ENCODE results near the gene CLEC11A.

GRCh38 chr19:50705422-50706019, 17.6 kb upstream of the CLEC11A start:
- no peak for TF ChIP-seq FOXA1 (IDR thresholded peaks at IDR 0.05)
- TF ChIP-seq SP1 (IDR thresholded peaks at IDR 0.05): no peak
- TF ChIP-seq ARNT (IDR thresholded peaks at IDR 0.05): no peak
- no peak for TF ChIP-seq FOXK2 (IDR thresholded peaks at IDR 0.05)
- TF ChIP-seq TARDBP (IDR thresholded peaks at IDR 0.05): no peak

All from HEK293T (cell line).